GM12878 (cell line): Measurements from ENCODE around the gene CRY1. TPM values are rescaled to one million over a fixed set of nuclear protein-coding genes. Genes with fewer than 3 reads are reported as not detected.

Source experiments
- ATAC-seq: fragments of 200-7000 bp; cut with Tn5 transposase; 3 replicates; pipeline ENCODE4 v1.9.1; 2020; ENCODE audit warnings: mild to moderate bottlenecking, moderate library complexity
- BruUV-seq: library from RNA; stranded (reverse); fragments of 400-500 nt; replicated peaks from 2 replicates; lab custom pipeline; 2021; lab: Mats Ljungman, UMichigan
- CTCF ChIA-PET: fragments of 300-600 bp; sonication (Branson Sonifier 250); formaldehyde crosslinking; extraction: SDS; loops from one replicate; lab custom pipeline; 2021; ENCODE audit warnings: inconsistent platforms; lab: Yijun Ruan, JAX
- POLR2A ChIA-PET: fragments of 350-600 bp; formaldehyde crosslinking; extraction: SDS; loops from one replicate; lab custom pipeline; 2021; ENCODE audit warnings: inconsistent platforms; lab: Charles Lee
- RAD21 ChIA-PET: fragments of 300-600 bp; sonication (Branson Sonifier 250); formaldehyde crosslinking; loops from one replicate; lab custom pipeline; 2023; ENCODE audit warnings: antibody characterized with exemption; ENCODE audit not compliant: unreplicated experiment; lab: Charles Lee
- SMC1A ChIA-PET: fragments of 300-600 bp; sonication (Branson Sonifier 250); formaldehyde crosslinking; loops from one replicate; lab custom pipeline; 2023; ENCODE audit not compliant: unreplicated experiment, uncharacterized antibody; lab: Charles Lee
- DNase-seq: peaks from one replicate; pipeline ENCODE4 v3.0.0-alpha.2; 2011; ENCODE audit warnings: low read depth, low spot score
- FAIRE-seq: peaks from 3 replicates; lab custom pipeline; 2011; peaks lifted over from hg19 to GRCh38; lab: Jason Lieb, UNC
- H2AFZ ChIP-seq: 2 replicates; pipeline ENCODE4 v1.6.0; 2011; ENCODE audit warnings: low read depth, low read length, control low read depth; ENCODE audit not compliant: control insufficient read depth
- H3K27ac ChIP-seq: 2 replicates; pipeline ENCODE4 v1.5.1; 2011; ENCODE audit warnings: control low read depth; ENCODE audit not compliant: control insufficient read depth, insufficient read depth
- H3K27me3 ChIP-seq, 2 experiments: replicated peaks in 1 of 2; 2 replicates each; pipeline versions ENCODE4 v1.6.0 to v1.6.1; 2011; ENCODE audit warnings: low read length in 1 of 2; ENCODE audit not compliant: control insufficient read depth in 2 of 2, insufficient read depth in 2 of 2
- H3K36me3 ChIP-seq, 2 experiments: 2 replicates each; pipeline ENCODE4 v1.5.1; 2011; ENCODE audit warnings: low read length in 1 of 2; ENCODE audit not compliant: control insufficient read depth in 2 of 2, insufficient read depth in 2 of 2
- H3K4me1 ChIP-seq: 2 replicates; pipeline ENCODE4 v1.6.1; 2011; ENCODE audit warnings: mild to moderate bottlenecking, low read length, moderate library complexity, mixed read lengths; ENCODE audit not compliant: control insufficient read depth, insufficient read depth
- H3K4me2 ChIP-seq: 2 replicates; pipeline ENCODE4 v1.6.0; 2011; ENCODE audit warnings: control low read depth; ENCODE audit not compliant: control insufficient read depth, insufficient read depth
- H3K4me3 ChIP-seq: fragments of 200-600 bp; sonication (generic); 2 replicates; pipeline ENCODE4 v1.5.1; 2016
- H3K79me2 ChIP-seq: 2 replicates; pipeline ENCODE4 v1.6.0; 2011; ENCODE audit warnings: low read length; ENCODE audit not compliant: control insufficient read depth, insufficient read depth
- H3K9ac ChIP-seq: 2 replicates; pipeline ENCODE4 v1.8.0; 2011; ENCODE audit warnings: low read length, control low read depth, mixed read lengths; ENCODE audit not compliant: control insufficient read depth, insufficient read depth
- H3K9me3 ChIP-seq: replicated peaks from 3 replicates; pipeline ENCODE4 v1.5.1; 2011; ENCODE audit warnings: mild to moderate bottlenecking, low read length; ENCODE audit not compliant: control insufficient read depth, insufficient read depth
- H4K20me1 ChIP-seq: 2 replicates; pipeline ENCODE4 v1.6.0; 2011; ENCODE audit not compliant: control insufficient read depth, insufficient read depth
- ASH2L ChIP-seq: fragments of 300-600, 200-600 bp; sonication (generic); IDR thresholded peaks from 2 replicates; pipeline ENCODE4 v1.6.1; 2017; ENCODE audit warnings: low read depth, mild to moderate bottlenecking, borderline replicate concordance
- BCL3 ChIP-seq: IDR thresholded peaks from 2 replicates; pipeline ENCODE4 v1.6.1; 2011; ENCODE audit warnings: borderline replicate concordance, low read depth, mild to moderate bottlenecking, moderate library complexity, low read length; ENCODE audit not compliant: insufficient read depth, poor library complexity, severe bottlenecking
- BHLHE40 ChIP-seq, 2 experiments: fragments of 450-650 bp in 1 of 2; IDR thresholded peaks; 2 replicates each; pipeline ENCODE4 v1.6.1; 2011 to 2017; ENCODE audit warnings: low read depth in 2 of 2, borderline replicate concordance in 1 of 2, improper control_type of control experiment in 1 of 2, low read length in 1 of 2, mild to moderate bottlenecking in 1 of 2
- CTCF ChIP-seq, 3 experiments: IDR thresholded peaks in 2 of 3; conservative IDR thresholded peaks in 1 of 3; 2 replicates each; pipeline ENCODE4 v1.5.1; 2011; ENCODE audit warnings: low read depth in 3 of 3, low read length in 3 of 3, mild to moderate bottlenecking in 3 of 3, control low read depth in 2 of 3, moderate library complexity in 2 of 3, inconsistent platforms in 1 of 3, mixed read lengths in 1 of 3; ENCODE audit not compliant: control insufficient read depth in 2 of 3, insufficient read depth in 1 of 3; ENCODE audit errors: extremely low read depth in 1 of 3
- EP300 ChIP-seq, 2 experiments: fragments of 150-350 bp in 1 of 2; IDR thresholded peaks; 2 replicates each; pipeline ENCODE4 v1.6.1; 2011 to 2012; ENCODE audit warnings: low read depth in 2 of 2, low read length in 2 of 2, borderline replicate concordance in 1 of 2, improper control_type of control experiment in 1 of 2, inconsistent platforms in 1 of 2; ENCODE audit not compliant: control insufficient read depth in 1 of 2
- ESRRA ChIP-seq: IDR thresholded peaks from 2 replicates; pipeline ENCODE4 v1.6.1; 2012; ENCODE audit warnings: mild to moderate bottlenecking, low read length, improper control_type of control experiment
- HCFC1 ChIP-seq: fragments of 150-350 bp; IDR thresholded peaks from 2 replicates; pipeline ENCODE4 v1.6.1; 2014; ENCODE audit warnings: low read length
- JUND ChIP-seq: IDR thresholded peaks from 2 replicates; pipeline ENCODE4 v1.6.1; 2012; ENCODE audit warnings: low read depth, mild to moderate bottlenecking, low read length, improper control_type of control experiment, moderate library complexity
- LARP7 ChIP-seq: fragments of 450-650 bp; IDR thresholded peaks from 2 replicates; pipeline ENCODE4 v1.6.1; 2017; ENCODE audit warnings: mild to moderate bottlenecking
- RELA ChIP-seq: fragments of 450-650 bp; IDR thresholded peaks from 2 replicates; pipeline ENCODE4 v1.8.0; 2014; ENCODE audit warnings: borderline replicate concordance; ENCODE audit not compliant: partially characterized antibody
- RUNX3 ChIP-seq: IDR thresholded peaks from 2 replicates; pipeline ENCODE4 v1.6.1; 2012; ENCODE audit warnings: low read length, inconsistent platforms
- SKIL ChIP-seq: fragments of 450-650 bp; IDR thresholded peaks from 2 replicates; pipeline ENCODE4 v1.6.1; 2017; ENCODE audit warnings: mild to moderate bottlenecking, low read depth, inconsistent platforms; ENCODE audit not compliant: poor library complexity, severe bottlenecking
- SUPT20H ChIP-seq: IDR thresholded peaks from 2 replicates; pipeline ENCODE4 v1.6.1; 2011; ENCODE audit warnings: low read depth, mild to moderate bottlenecking, low read length, moderate library complexity, borderline replicate concordance; ENCODE audit not compliant: control insufficient read depth
- ZNF274 ChIP-seq: IDR thresholded peaks from one replicate; pipeline ENCODE4 v1.8.0; 2011; ENCODE audit not compliant: insufficient read length, insufficient read depth
- ZNF384 ChIP-seq: IDR thresholded peaks from 2 replicates; pipeline ENCODE4 v1.6.1; 2012; ENCODE audit warnings: low read depth, mild to moderate bottlenecking, low read length, improper control_type of control experiment, borderline replicate concordance
- WGBS: methylation state at CpG from one replicate; pipeline ENCODE4 v1.1.6; 2016; ENCODE audit warnings: low lambda C conversion rate; ENCODE audit not compliant: insufficient replicate concordance, insufficient coverage; ENCODE audit errors: missing lambda C conversion rate; 5-methylcytosine and 5-hydroxymethylcytosine counted together
- in situ Hi-C: fragments of 300-500 bp; cut with MboI; formaldehyde crosslinking; loops from 9 replicates; pipeline ENCODE4 v1.14.3; 2018; ENCODE audit warnings: mixed read lengths
- intact Hi-C: fragments of 100-400 bp; cut with micrococcal nuclease; formaldehyde crosslinking; loops from one replicate; pipeline ENCODE4 v1.14.2; 2022; ENCODE audit not compliant: unreplicated experiment
- polyA plus RNA-seq, 11 experiments: library from polyadenylated mRNA; depleted of rRNA in 4 of 11; unstranded in 6 of 11; stranded (reverse) in 5 of 11; fragments of >200 nt; fragmentation: Nextera tagmentation in 4 of 11; fragmentation: Illumina TruSeq in 1 of 11; extraction: Ambion mirVana in 4 of 11; extraction: Trizol in 1 of 11; gene quantifications; 1 replicate in 1 of 11; 2 replicates in 10 of 11; pipeline versions ENCODE4 v1.2.1 to v1.2.3, GENCODE V29; 2011 to 2016; ENCODE audit warnings: inconsistent platforms in 2 of 11, missing spikeins in 2 of 11, low read depth in 1 of 11
- total RNA-seq, 4 experiments: library from RNA; depleted of rRNA in 3 of 4; stranded (reverse); fragments of >200 nt in 3 of 4; fragmentation: Illumina TruSeq in 1 of 4; extraction: Trizol in 1 of 4; gene quantifications; 2 replicates each; pipeline versions ENCODE4 v1.2.1 to v1.2.3, GENCODE V29; 2013 to 2021

Gene CRY1
- total and polyA plus RNA-seq, 10 of the 15 experiments (the other 5 are each of a cell fraction or from before 2014, with no cell fraction given): 1.6 to 10.9 (median 5.4) TPM

GRCh38 chr12:107091989-107092641 is 1.2 kb downstream of the CRY1 start (continued):
- TF ChIP-seq SUPT20H: no peak
- TF ChIP-seq ZNF384: no peak
- TF ChIP-seq ZNF274: no peak
- TF ChIP-seq JUND: no peak
- no peak for TF ChIP-seq EP300 (IDR thresholded peaks at IDR 0.05; ENCODE audit: borderline replicate concordance in 1 of 2, control insufficient read depth in 1 of 2, low read depth in 2 of 2, low read length in 2 of 2)
- TF ChIP-seq BCL3: no peak
- no peak for TF ChIP-seq HCFC1
- TF ChIP-seq, all 136 proteins: peak for 7

- CTCF ChIA-PET: interaction anchor here (0.6 to 5.9 kb wide), 6 partner anchors 9 to 517 kb away, joined by 3 to 41 read pairs (median 3); no protein-coding TSS in a partner anchor
- no peak overlapping the region for H3K27ac ChIP-seq
- no peak for TF ChIP-seq RUNX3
- no peak for TF ChIP-seq ASH2L
- TF ChIP-seq BHLHE40 (IDR thresholded peaks at IDR 0.05; ENCODE audit: borderline replicate concordance in 1 of 2, low read depth in 2 of 2, low read length in 1 of 2): no peak
- TF ChIP-seq CTCF (IDR thresholded peaks at IDR 0.05 in 2 of 3, conservative IDR thresholded peaks at IDR 0.05 in 1 of 3; ENCODE audit: control insufficient read depth in 2 of 3, extremely low read depth in 1 of 3, insufficient read depth in 1 of 3, low read depth in 3 of 3, low read length in 3 of 3): no peak
- no peak for TF ChIP-seq ESRRA
- TF ChIP-seq LARP7: no peak
- no peak for TF ChIP-seq SKIL
- no peak for TF ChIP-seq RELA
These were observed 2.0 kb downstream of the CRY1 start for GRCh38 chr12:107091381-107091780.

More at GRCh38 chr12:107091381-107091780, 2.0 kb downstream of the CRY1 start:
- Histone ChIP-seq H3K4me1 (no peaks in the 10 kb centered on the region), H3K4me2 (no peak overlapping the region), H3K4me3 (no peak overlapping the region), H3K9me3 (no peaks in the 10 kb centered on the region; the same call in 2 of the 3 replicates), H3K9ac (no peak overlapping the region), H4K20me1 (no peaks in the 10 kb centered on the region), H3K36me3 (no peaks in the 10 kb centered on the region), H3K79me2 (no peaks in the 10 kb centered on the region), H2AFZ (no peak overlapping the region), H3K27me3 (peaks cover 0 to 2% of the 10 kb centered on the region in 2 experiments; a peak in 1 of 4 replicates)
- WGBS: 51% methylated on average over 4 of the region's 4 CpGs
- ChIA-PET SMC1A (no interaction called here), POLR2A (no interaction called here), RAD21 (interaction anchor here (0.6 to 1.0 kb wide), 3 partner anchors 9 to 515 kb away, joined by 3 read pairs; no protein-coding TSS in a partner anchor)
- DNase-seq (no peak), ATAC-seq (no peak), FAIRE-seq (no peak)
- intact Hi-C loops (no loop called here), in situ Hi-C loops (no loop called here)
- BruUV-seq: no TSS peak
